ENCODE data around the gene TGFB2. TPM values are rescaled to one million over a fixed set of nuclear protein-coding genes. Genes with fewer than 3 reads are reported as not detected.

Gene TGFB2
- polyA plus RNA-seq, 1 donor from 2014 or later, result 0.10 TPM

- H3K27ac ChIP-seq (ENCODE audit: low read length), result no peak overlapping the region
- H3K27me3 ChIP-seq (ENCODE audit: insufficient read depth, low read depth, low read length), result no peaks in the 10 kb centered on the region
- H3K9me2 ChIP-seq (ENCODE audit: insufficient read depth, low read length), result no peaks in the 10 kb centered on the region
- H3F3A ChIP-seq (ENCODE audit: insufficient read depth, low read length, poor library complexity, severe bottlenecking), result no peaks in the 10 kb centered on the region
- no peaks in the 10 kb centered on the region for H3K9me3 ChIP-seq (ENCODE audit: low read length)
- no peaks in the 10 kb centered on the region for H3K36me3 ChIP-seq (ENCODE audit: insufficient read depth, low read length)
- TF ChIP-seq SMC3 (conservative IDR thresholded peaks at IDR 0.05; ENCODE audit: poor library complexity), result peak; percentile 72
- TF ChIP-seq TAF1 (IDR thresholded peaks at IDR 0.05; ENCODE audit: low read depth), result no peak
- TF ChIP-seq CTCF (IDR thresholded peaks at IDR 0.05; ENCODE audit: poor library complexity, severe bottlenecking), result peak; percentile 71
- TF ChIP-seq POLR2AphosphoS5 (IDR thresholded peaks at IDR 0.05), result no peak
- TF ChIP-seq REST (IDR thresholded peaks at IDR 0.05; ENCODE audit: borderline replicate concordance), result no peak
- TF ChIP-seq EZH2 (IDR thresholded peaks at IDR 0.05; ENCODE audit: borderline replicate concordance, insufficient read depth, low read length, poor library complexity, severe bottlenecking), result no peak
- TF ChIP-seq RAD21 (conservative IDR thresholded peaks at IDR 0.05), result peak; percentile 69
- TF ChIP-seq EP300 (conservative IDR thresholded peaks at IDR 0.05; ENCODE audit: poor library complexity, severe bottlenecking), result no peak
- no peak for TF ChIP-seq MXI1 (conservative IDR thresholded peaks at IDR 0.05; ENCODE audit: poor library complexity, severe bottlenecking)
- H3K4me2 ChIP-seq (ENCODE audit: low read length), result no peak overlapping the region
- H4K20me1 ChIP-seq (ENCODE audit: insufficient read depth), result no peaks in the 10 kb centered on the region
- H3K4me3 ChIP-seq (ENCODE audit: low read length), result no peak overlapping the region
- no peak overlapping the region for H2AFZ ChIP-seq (ENCODE audit: low read depth, low read length)
- H3K79me2 ChIP-seq (replicated peaks; ENCODE audit: insufficient read depth, low read length), result no peaks in the 10 kb centered on the region
- no peak overlapping the region for H3K9ac ChIP-seq (ENCODE audit: low read length)
Measured at GRCh38 chr1:218299416-218299815, 45.7 kb upstream of the TGFB2 start.

- no peaks in the 10 kb centered on the region for H4K20me1 ChIP-seq (ENCODE audit: insufficient read depth)
- H2AFZ ChIP-seq (ENCODE audit: low read depth, low read length), result no peak overlapping the region
- H3K4me2 ChIP-seq (ENCODE audit: low read length), result no peak overlapping the region
- H3K9me2 ChIP-seq (ENCODE audit: insufficient read depth, low read length), result no peaks in the 10 kb centered on the region
- no peak for TF ChIP-seq SMC3 (conservative IDR thresholded peaks at IDR 0.05; ENCODE audit: poor library complexity)
- no peak overlapping the region for H3K27ac ChIP-seq (ENCODE audit: low read length)
- H3K9me3 ChIP-seq (ENCODE audit: low read length), result no peaks in the 10 kb centered on the region
- no peaks in the 10 kb centered on the region for H3F3A ChIP-seq (ENCODE audit: insufficient read depth, low read length, poor library complexity, severe bottlenecking)
- no peaks in the 10 kb centered on the region for H3K79me2 ChIP-seq (replicated peaks; ENCODE audit: insufficient read depth, low read length)
- H3K4me3 ChIP-seq (ENCODE audit: low read length), result no peak overlapping the region
- H3K36me3 ChIP-seq (ENCODE audit: insufficient read depth, low read length), result peaks cover 3% of the 10 kb centered on the region
- H3K9ac ChIP-seq (ENCODE audit: low read length), result no peak overlapping the region
- H3K27me3 ChIP-seq (ENCODE audit: insufficient read depth, low read depth, low read length), result no peaks in the 10 kb centered on the region
Measured at GRCh38 chr1:218301217-218301616, 43.9 kb upstream of the TGFB2 start.

GRCh38 chr1:218302155-218302554, 43.0 kb upstream of the TGFB2 start:
- Histone ChIP-seq H3K9me3 (ENCODE audit: low read length) (no peaks in the 10 kb centered on the region), H3K27me3 (ENCODE audit: insufficient read depth, low read depth, low read length) (no peaks in the 10 kb centered on the region), H3K4me3 (ENCODE audit: low read length) (no peak overlapping the region), H3K9ac (ENCODE audit: low read length) (no peak overlapping the region), H3K4me2 (ENCODE audit: low read length) (no peak overlapping the region), H3F3A (ENCODE audit: insufficient read depth, low read length, poor library complexity, severe bottlenecking) (no peaks in the 10 kb centered on the region), H3K9me2 (ENCODE audit: insufficient read depth, low read length) (no peaks in the 10 kb centered on the region), H3K79me2 (replicated peaks; ENCODE audit: insufficient read depth, low read length) (no peaks in the 10 kb centered on the region), H3K36me3 (ENCODE audit: insufficient read depth, low read length) (peaks cover 3% of the 10 kb centered on the region), H2AFZ (ENCODE audit: low read depth, low read length) (no peak overlapping the region), H4K20me1 (ENCODE audit: insufficient read depth) (no peaks in the 10 kb centered on the region), H3K27ac (ENCODE audit: low read length) (no peak overlapping the region)
- TF ChIP-seq RAD21 (conservative IDR thresholded peaks at IDR 0.05) (no peak), TAF1 (IDR thresholded peaks at IDR 0.05; ENCODE audit: low read depth) (no peak), SMC3 (conservative IDR thresholded peaks at IDR 0.05; ENCODE audit: poor library complexity) (no peak), MXI1 (conservative IDR thresholded peaks at IDR 0.05; ENCODE audit: poor library complexity, severe bottlenecking) (no peak), EP300 (conservative IDR thresholded peaks at IDR 0.05; ENCODE audit: poor library complexity, severe bottlenecking) (no peak), REST (IDR thresholded peaks at IDR 0.05; ENCODE audit: borderline replicate concordance) (no peak), EZH2 (IDR thresholded peaks at IDR 0.05; ENCODE audit: borderline replicate concordance, insufficient read depth, low read length, poor library complexity, severe bottlenecking) (no peak), CTCF (IDR thresholded peaks at IDR 0.05; ENCODE audit: poor library complexity, severe bottlenecking) (no peak), POLR2AphosphoS5 (IDR thresholded peaks at IDR 0.05) (no peak)

Measured in neural cell (in vitro differentiated cells).